ENCODE results near the gene SLC35C1. TPM values are rescaled to one million over a fixed set of nuclear protein-coding genes. Genes with fewer than 3 reads are reported as not detected.

Gene SLC35C1
- total and polyA plus RNA-seq, 5 donors from 2014 or later, result 8.1 to 18.4 (median 12.4) TPM

DNA sequence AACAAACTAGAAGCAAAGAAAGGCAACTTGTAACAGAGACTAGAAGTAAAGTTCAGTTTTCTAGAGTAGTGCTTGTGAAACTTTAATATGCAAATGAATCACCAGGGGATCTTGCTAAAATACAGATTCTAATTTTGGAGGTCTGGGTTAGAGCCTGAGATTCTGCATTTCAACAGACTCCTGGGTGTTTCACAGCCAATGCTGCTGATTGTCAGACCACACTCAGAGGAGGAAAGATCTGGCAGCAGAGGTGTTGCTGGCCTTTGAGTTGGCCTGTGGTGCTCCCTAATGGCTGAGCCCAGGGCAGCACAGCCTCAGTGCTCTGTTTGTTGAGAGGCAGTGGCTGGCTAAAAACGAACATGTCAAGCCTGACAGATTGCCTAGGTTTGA is 47.8 kb downstream of the SLC35C1 start:
- H3K4me3 Mint-ChIP-seq, result peak overlapping the region in 2 of 4 donors; percentile 30 to 38
- Histone ChIP-seq H3K36me3 (ENCODE audit: control insufficient read depth, insufficient read depth, low read length) (peaks cover 31% of the 10 kb centered on the region), H3K27me3 (ENCODE audit: control insufficient read depth, insufficient read depth, low read length) (no peaks in the 10 kb centered on the region), H3K4me1 (ENCODE audit: control insufficient read depth, insufficient read depth, low read length, poor library complexity, severe bottlenecking) (peaks cover 27% of the 10 kb centered on the region), H3K4me3 (ENCODE audit: low read depth, low read length) (no peak overlapping the region), H3K27ac (ENCODE audit: insufficient read depth, low read length, poor library complexity, severe bottlenecking) (no peak overlapping the region), H3K9me3 (ENCODE audit: control insufficient read depth in 2 of 2, low read length in 2 of 2) (no peaks in the 10 kb centered on the region)
- H3K36me3 Mint-ChIP-seq, result peaks cover 23% of the 10 kb centered on the region
- H3K27me3 Mint-ChIP-seq, result no peaks in the 10 kb centered on the region
- H3K4me1 Mint-ChIP-seq, result peaks cover 7 to 56% (median 36%) of the 10 kb centered on the region in 4 donors
- ATAC-seq (ENCODE audit: low read depth in 2 of 2) (no peak), DNase-seq (no peak)
- no peak overlapping the region for H3K27ac Mint-ChIP-seq
- no peaks in the 10 kb centered on the region for H3K9me3 Mint-ChIP-seq

DNA sequence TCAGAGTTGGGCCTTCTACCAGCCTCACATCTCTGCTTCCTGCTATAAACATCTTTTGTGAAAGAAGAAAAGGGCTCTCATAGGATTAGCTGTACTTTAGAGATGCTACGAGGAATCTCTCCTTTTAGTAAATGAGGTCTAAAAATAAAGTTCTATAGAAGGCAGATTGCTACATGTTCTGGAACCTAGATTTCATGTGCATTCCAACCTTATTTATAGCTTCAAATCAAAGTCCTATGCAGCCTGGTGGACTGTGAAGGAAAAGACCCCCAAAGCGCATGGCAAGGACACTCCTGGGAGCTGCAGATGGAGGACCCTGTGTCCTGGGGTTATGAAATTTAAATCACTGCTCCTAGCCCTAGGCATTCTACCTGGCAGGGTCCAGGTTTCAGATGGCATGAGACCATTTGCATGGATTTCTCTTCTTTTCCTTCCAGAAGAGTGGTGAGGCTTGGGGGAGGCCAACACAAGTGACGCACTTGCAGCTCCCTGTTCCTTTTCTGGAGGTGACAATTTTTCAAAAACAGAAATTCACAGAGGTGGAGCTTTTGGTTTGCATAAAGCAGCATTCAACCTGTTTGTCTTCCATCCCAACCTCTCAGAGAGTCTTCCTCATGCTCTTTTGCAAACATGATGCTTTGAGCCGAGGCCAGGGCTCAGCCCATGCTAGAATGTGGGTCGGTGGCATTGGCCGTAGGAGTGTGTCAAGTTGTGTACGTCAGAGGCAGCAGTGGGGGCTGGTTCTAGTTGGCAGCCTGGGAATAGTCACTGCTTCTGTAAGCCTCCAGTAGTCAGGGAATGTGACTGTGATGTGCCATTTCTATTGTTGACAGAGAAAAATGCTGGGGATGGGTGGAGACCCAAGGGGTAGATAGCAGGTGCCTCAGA is 48.6 kb downstream of the SLC35C1 start:
- H3K27me3 ChIP-seq (ENCODE audit: control insufficient read depth, insufficient read depth, low read length), result no peaks in the 10 kb centered on the region
- peaks cover 40% of the 10 kb centered on the region for H3K36me3 ChIP-seq (ENCODE audit: control insufficient read depth, insufficient read depth, low read length)
- Mint-ChIP-seq H3K36me3 (peaks cover 27% of the 10 kb centered on the region), H3K4me1 (peaks cover 7 to 47% (median 32%) of the 10 kb centered on the region in 4 donors), H3K27me3 (no peaks in the 10 kb centered on the region), H3K4me3 (peak overlapping the region in 2 of 4 donors; percentile 30 to 38), H3K9me3 (no peaks in the 10 kb centered on the region), H3K27ac (peak overlapping the region in 2 of 3 donors; percentile 63)
- no peak overlapping the region for H3K27ac ChIP-seq (ENCODE audit: insufficient read depth, low read length, poor library complexity, severe bottlenecking)
- H3K4me3 ChIP-seq (ENCODE audit: low read depth, low read length), result no peak overlapping the region
- ATAC-seq (ENCODE audit: low read depth in 2 of 2) (no peak), DNase-seq (no peak)
- H3K9me3 ChIP-seq (ENCODE audit: control insufficient read depth in 2 of 2, low read length in 2 of 2), result no peaks in the 10 kb centered on the region
- peaks cover 19% of the 10 kb centered on the region for H3K4me1 ChIP-seq (ENCODE audit: control insufficient read depth, insufficient read depth, low read length, poor library complexity, severe bottlenecking)

DNA sequence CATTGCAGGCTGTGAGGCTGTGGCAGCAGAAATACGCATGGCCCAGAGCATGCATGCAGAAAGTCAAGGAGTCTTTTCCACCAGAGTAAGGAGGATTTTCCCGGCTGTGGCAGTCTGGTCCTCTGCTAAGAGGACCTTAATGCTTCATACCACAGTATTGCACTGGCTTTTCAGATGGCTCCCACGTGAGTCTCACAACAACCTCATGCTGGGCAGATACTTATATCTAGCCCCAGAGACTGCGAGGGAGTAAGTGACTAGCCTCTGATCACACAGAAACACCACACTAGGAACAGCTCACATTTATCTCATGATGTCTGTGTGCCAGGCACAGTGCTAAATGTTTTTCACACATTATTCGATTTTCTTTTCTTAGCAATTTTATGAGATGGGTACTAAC is 50.4 kb downstream of the SLC35C1 start:
- DNase-seq (no peak), ATAC-seq (ENCODE audit: low read depth in 2 of 2) (no peak)
- Mint-ChIP-seq H3K36me3 (peaks cover 31% of the 10 kb centered on the region), H3K4me3 (no peak overlapping the region), H3K27ac (no peak overlapping the region), H3K27me3 (no peaks in the 10 kb centered on the region), H3K4me1 (peaks cover 0 to 33% (median 22%) of the 10 kb centered on the region in 4 donors), H3K9me3 (no peaks in the 10 kb centered on the region)
- peaks cover 56% of the 10 kb centered on the region for H3K36me3 ChIP-seq (ENCODE audit: control insufficient read depth, insufficient read depth, low read length)
- no peaks in the 10 kb centered on the region for H3K9me3 ChIP-seq (ENCODE audit: control insufficient read depth in 2 of 2, low read length in 2 of 2)
- no peak overlapping the region for H3K4me3 ChIP-seq (ENCODE audit: low read depth, low read length)
- peaks cover 9% of the 10 kb centered on the region for H3K4me1 ChIP-seq (ENCODE audit: control insufficient read depth, insufficient read depth, low read length, poor library complexity, severe bottlenecking)
- no peak overlapping the region for H3K27ac ChIP-seq (ENCODE audit: insufficient read depth, low read length, poor library complexity, severe bottlenecking)
- H3K27me3 ChIP-seq (ENCODE audit: control insufficient read depth, insufficient read depth, low read length), result no peaks in the 10 kb centered on the region

DNA sequence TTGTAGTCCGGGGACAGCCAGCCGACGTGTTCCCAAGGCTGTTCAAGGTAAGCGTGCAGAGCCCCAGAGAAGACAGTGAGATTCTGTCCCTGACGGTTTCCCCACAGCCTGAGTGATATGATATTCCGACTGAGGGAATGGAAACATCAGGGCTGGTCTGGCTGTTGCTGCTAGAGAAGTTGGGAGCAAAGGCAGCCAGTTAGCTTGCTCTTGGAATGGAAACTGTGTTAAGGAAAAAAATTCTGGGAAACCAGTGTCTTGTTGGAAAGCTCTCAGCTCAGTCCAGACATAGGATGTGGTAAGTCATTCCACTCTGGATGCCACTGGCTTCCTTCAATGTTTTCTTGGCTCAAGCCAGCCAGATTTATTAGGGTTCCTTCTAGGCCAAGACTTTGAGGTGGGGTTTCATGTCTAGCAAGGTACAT is 51.1 kb downstream of the SLC35C1 start:
- Mint-ChIP-seq H3K27ac (no peak overlapping the region), H3K36me3 (peaks cover 32% of the 10 kb centered on the region), H3K4me1 (peaks cover 0 to 25% (median 17%) of the 10 kb centered on the region in 4 donors), H3K4me3 (no peak overlapping the region), H3K9me3 (no peaks in the 10 kb centered on the region), H3K27me3 (no peaks in the 10 kb centered on the region)
- Histone ChIP-seq H3K4me1 (ENCODE audit: control insufficient read depth, insufficient read depth, low read length, poor library complexity, severe bottlenecking) (peaks cover 9% of the 10 kb centered on the region), H3K9me3 (ENCODE audit: control insufficient read depth in 2 of 2, low read length in 2 of 2) (no peaks in the 10 kb centered on the region), H3K27me3 (ENCODE audit: control insufficient read depth, insufficient read depth, low read length) (no peaks in the 10 kb centered on the region), H3K4me3 (ENCODE audit: low read depth, low read length) (no peak overlapping the region), H3K27ac (ENCODE audit: insufficient read depth, low read length, poor library complexity, severe bottlenecking) (no peak overlapping the region), H3K36me3 (ENCODE audit: control insufficient read depth, insufficient read depth, low read length) (peaks cover 60% of the 10 kb centered on the region)
- no peak for DNase-seq
- no peak for ATAC-seq (ENCODE audit: low read depth in 2 of 2)

DNA sequence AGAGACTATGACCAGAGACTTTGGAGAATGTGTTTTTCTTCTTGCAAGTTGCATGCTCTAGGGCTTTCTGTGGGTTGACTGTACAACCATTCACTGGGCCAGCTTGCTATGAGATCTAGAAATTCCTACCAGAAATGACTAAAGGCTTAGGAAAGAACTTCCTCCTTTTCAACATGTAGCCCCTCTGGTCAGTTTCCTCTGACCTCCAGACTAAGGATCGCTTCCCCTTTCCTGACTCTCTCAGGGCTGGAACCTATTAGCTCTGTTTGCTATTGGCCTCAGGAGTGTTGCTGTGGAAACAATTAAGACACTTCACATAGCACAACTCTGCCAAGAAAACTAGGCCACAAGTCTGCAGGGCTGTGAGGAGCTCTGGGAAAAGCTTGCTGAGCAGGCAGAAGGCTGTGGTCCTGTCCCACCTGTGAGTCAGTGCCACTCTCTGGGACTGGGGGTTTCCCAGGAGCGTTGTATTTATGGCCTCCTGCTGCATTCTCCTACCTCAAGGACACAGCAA is 53.1 kb downstream of the SLC35C1 start:
- Histone ChIP-seq H3K36me3 (ENCODE audit: control insufficient read depth, insufficient read depth, low read length) (peaks cover 80% of the 10 kb centered on the region), H3K4me3 (ENCODE audit: low read depth, low read length) (no peak overlapping the region), H3K27me3 (ENCODE audit: control insufficient read depth, insufficient read depth, low read length) (no peaks in the 10 kb centered on the region), H3K27ac (ENCODE audit: insufficient read depth, low read length, poor library complexity, severe bottlenecking) (no peak overlapping the region), H3K4me1 (ENCODE audit: control insufficient read depth, insufficient read depth, low read length, poor library complexity, severe bottlenecking) (no peaks in the 10 kb centered on the region), H3K9me3 (ENCODE audit: control insufficient read depth in 2 of 2, low read length in 2 of 2) (no peaks in the 10 kb centered on the region)
- peaks cover 52% of the 10 kb centered on the region for H3K36me3 Mint-ChIP-seq
- peak overlapping the region in 1 of 3 donors; percentile 66 for H3K27ac Mint-ChIP-seq
- DNase-seq (no peak), ATAC-seq (ENCODE audit: low read depth in 2 of 2) (peak in 1 of 2 donors; percentile 28)
- no peaks in the 10 kb centered on the region for H3K27me3 Mint-ChIP-seq
- H3K4me1 Mint-ChIP-seq, result peaks cover 0 to 14% (median 8%) of the 10 kb centered on the region in 4 donors
- no peak overlapping the region for H3K4me3 Mint-ChIP-seq
- no peaks in the 10 kb centered on the region for H3K9me3 Mint-ChIP-seq

DNA sequence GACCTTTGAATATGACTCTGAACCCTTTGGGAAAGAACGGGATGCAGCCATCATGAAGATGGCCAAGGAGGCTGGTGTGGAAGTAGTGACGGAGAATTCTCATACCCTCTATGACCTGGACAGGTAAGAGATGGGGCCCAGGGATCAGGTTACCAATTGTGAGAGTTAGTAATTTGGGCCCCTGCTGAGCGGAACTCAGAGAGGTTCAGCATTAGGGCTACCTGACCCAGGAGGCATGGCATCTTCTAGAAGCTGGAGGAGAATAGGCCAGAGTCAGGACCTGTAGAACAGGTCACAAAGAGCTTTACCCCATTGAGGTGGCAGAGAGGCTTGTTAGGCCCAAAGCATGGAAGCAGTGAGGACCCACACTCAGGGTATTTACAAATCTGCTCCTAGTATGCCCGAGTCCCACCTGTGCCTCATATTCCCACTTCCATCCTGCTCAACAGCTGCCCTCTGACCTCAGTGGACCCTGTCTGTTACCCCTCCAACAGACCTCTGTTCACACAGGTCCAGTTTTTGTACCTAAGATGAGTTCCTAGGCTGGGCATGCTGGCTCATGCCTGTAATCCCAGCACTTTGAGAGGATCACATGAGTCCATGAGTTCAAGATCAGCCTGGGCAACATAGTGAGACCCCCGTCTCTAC is 53.9 kb downstream of the SLC35C1 start:
- H3K4me1 Mint-ChIP-seq, result peaks cover 0 to 13% (median 5%) of the 10 kb centered on the region in 4 donors
- H3K9me3 ChIP-seq (ENCODE audit: control insufficient read depth in 2 of 2, low read length in 2 of 2), result no peaks in the 10 kb centered on the region
- H3K36me3 Mint-ChIP-seq, result peaks cover 58% of the 10 kb centered on the region
- no peak overlapping the region for H3K27ac ChIP-seq (ENCODE audit: insufficient read depth, low read length, poor library complexity, severe bottlenecking)
- H3K9me3 Mint-ChIP-seq, result no peaks in the 10 kb centered on the region
- H3K27me3 ChIP-seq (ENCODE audit: control insufficient read depth, insufficient read depth, low read length), result no peaks in the 10 kb centered on the region
- ATAC-seq (ENCODE audit: low read depth in 2 of 2), result no peak
- H3K4me3 ChIP-seq (ENCODE audit: low read depth, low read length), result no peak overlapping the region
- no peak for DNase-seq
- H3K4me1 ChIP-seq (ENCODE audit: control insufficient read depth, insufficient read depth, low read length, poor library complexity, severe bottlenecking), result no peaks in the 10 kb centered on the region
- peak overlapping the region in 1 of 3 donors; percentile 66 for H3K27ac Mint-ChIP-seq
- peaks cover 88% of the 10 kb centered on the region for H3K36me3 ChIP-seq (ENCODE audit: control insufficient read depth, insufficient read depth, low read length)
- H3K4me3 Mint-ChIP-seq, result no peak overlapping the region
- no peaks in the 10 kb centered on the region for H3K27me3 Mint-ChIP-seq

DNA sequence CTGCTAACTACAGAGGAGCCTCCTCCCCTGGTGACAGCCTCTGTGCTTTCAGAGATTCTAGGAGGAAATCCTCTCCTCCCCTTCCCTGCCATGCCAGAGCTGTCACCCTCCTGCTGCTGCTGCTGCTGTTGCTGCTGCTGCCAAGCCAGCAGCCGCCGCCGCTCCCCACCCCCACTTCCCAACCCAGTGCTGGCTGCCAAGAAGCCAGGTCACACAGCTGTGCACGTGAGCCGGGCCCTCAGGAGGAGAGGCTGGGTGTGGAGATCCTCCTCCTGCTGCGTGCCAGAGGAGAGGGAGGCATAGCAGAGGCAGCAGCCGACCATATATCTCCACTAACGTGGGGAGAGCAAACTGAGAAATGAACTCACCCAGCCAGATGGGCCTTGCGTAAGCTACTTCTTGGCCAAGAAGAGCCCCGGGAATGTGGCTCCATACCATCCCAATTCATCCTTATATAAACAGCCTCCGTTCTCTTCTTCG is 54.8 kb downstream of the SLC35C1 start:
- no peak for ATAC-seq (ENCODE audit: low read depth in 2 of 2)
- no peak overlapping the region for H3K4me3 Mint-ChIP-seq
- H3K9me3 Mint-ChIP-seq, result no peaks in the 10 kb centered on the region
- H3K4me1 Mint-ChIP-seq, result peaks cover 0 to 13% (median 3%) of the 10 kb centered on the region in 4 donors
- H3K27me3 ChIP-seq (ENCODE audit: control insufficient read depth, insufficient read depth, low read length), result no peaks in the 10 kb centered on the region
- H3K27ac Mint-ChIP-seq, result no peak overlapping the region
- H3K36me3 ChIP-seq (ENCODE audit: control insufficient read depth, insufficient read depth, low read length), result peaks cover 95% of the 10 kb centered on the region
- no peak overlapping the region for H3K4me3 ChIP-seq (ENCODE audit: low read depth, low read length)
- H3K27ac ChIP-seq (ENCODE audit: insufficient read depth, low read length, poor library complexity, severe bottlenecking), result no peak overlapping the region
- H3K4me1 ChIP-seq (ENCODE audit: control insufficient read depth, insufficient read depth, low read length, poor library complexity, severe bottlenecking), result no peaks in the 10 kb centered on the region
- H3K36me3 Mint-ChIP-seq, result peaks cover 58% of the 10 kb centered on the region
- H3K27me3 Mint-ChIP-seq, result no peaks in the 10 kb centered on the region
- DNase-seq, result no peak
- H3K9me3 ChIP-seq (ENCODE audit: control insufficient read depth in 2 of 2, low read length in 2 of 2), result no peaks in the 10 kb centered on the region
